Glutamatergic neuron (in vitro differentiated cells): ENCODE data around the gene POLR3GL. TPM values are rescaled to one million over a fixed set of nuclear protein-coding genes. Genes with fewer than 3 reads are reported as not detected.
A peak's percentile ranks its signal among the peaks of the same experiment; 100 is the strongest.

Source experiments
- DNase-seq: peaks from one replicate; pipeline ENCODE4 v3.0.0; 2022
- H3K27ac Mint-ChIP-seq: one replicate; pipeline ENCODE4 v1.8.0; 2020; ENCODE audit warnings: mild to moderate bottlenecking, mixed read lengths, inconsistent platforms; ENCODE audit not compliant: unreplicated experiment
- H3K27me3 Mint-ChIP-seq: one replicate; pipeline ENCODE4 v1.8.0; 2020; ENCODE audit warnings: mild to moderate bottlenecking, moderate library complexity, mixed read lengths, inconsistent platforms; ENCODE audit not compliant: unreplicated experiment
- H3K36me3 Mint-ChIP-seq: one replicate; pipeline ENCODE4 v1.8.0; 2020; ENCODE audit warnings: mild to moderate bottlenecking, mixed read lengths, inconsistent platforms; ENCODE audit not compliant: unreplicated experiment
- H3K4me1 Mint-ChIP-seq: one replicate; pipeline ENCODE4 v1.8.0; 2020; ENCODE audit warnings: mild to moderate bottlenecking, low read depth, mixed read lengths, inconsistent platforms; ENCODE audit not compliant: unreplicated experiment
- H3K4me3 Mint-ChIP-seq: one replicate; pipeline ENCODE4 v1.8.0; 2020; ENCODE audit warnings: mild to moderate bottlenecking, mixed read lengths, inconsistent platforms; ENCODE audit not compliant: unreplicated experiment
- H3K9me3 Mint-ChIP-seq: one replicate; pipeline ENCODE4 v1.8.0; 2020; ENCODE audit warnings: mild to moderate bottlenecking, moderate library complexity, mixed read lengths, inconsistent platforms; ENCODE audit not compliant: unreplicated experiment
- total RNA-seq: library from RNA; stranded (reverse); fragmentation: NEBNext Ultra II Directional; extraction: Animal tissue kit (Norgen Biotek cat#: 25700); gene quantifications from one replicate; pipeline ENCODE4 v1.2.1, GENCODE V29; 2021; ENCODE audit not compliant: unreplicated experiment
- TF ChIP-seq, protein P1 (sequence below): fragments of 200-600 bp; sonication (generic); IDR thresholded peaks from one replicate; pipeline ENCODE4 v1.5.0; 2021; ENCODE audit not compliant: partially characterized antibody, unreplicated experiment

POLR3GL gene
- total RNA-seq, 1 donor from 2014 or later: 13.2 TPM

DNA sequence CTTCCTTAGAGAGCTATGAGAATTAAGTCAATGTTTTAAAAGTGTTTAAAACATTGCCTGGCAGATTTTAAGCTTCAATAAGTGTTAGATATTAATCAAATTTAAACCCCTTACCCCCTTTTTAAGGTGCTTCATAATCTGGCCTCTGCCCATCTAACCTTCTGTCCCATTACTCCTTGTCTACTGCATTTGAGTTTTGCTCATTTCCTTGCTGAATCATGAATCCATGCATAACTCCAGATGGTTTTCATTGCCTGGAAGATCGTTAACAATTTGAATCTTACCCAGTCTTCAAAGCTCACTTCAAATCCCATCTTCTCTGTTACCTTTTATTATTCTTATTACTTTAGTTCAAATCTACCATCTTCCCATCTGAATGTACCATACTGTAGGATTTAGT lies 52.4 kb downstream of the POLR3GL start:
- H3K27me3 Mint-ChIP-seq: peaks cover 9% of the 10 kb centered on the region
- H3K36me3 Mint-ChIP-seq: peaks cover 12% of the 10 kb centered on the region
- no peaks in the 10 kb centered on the region for H3K4me1 Mint-ChIP-seq
- TF ChIP-seq, protein P1, sequence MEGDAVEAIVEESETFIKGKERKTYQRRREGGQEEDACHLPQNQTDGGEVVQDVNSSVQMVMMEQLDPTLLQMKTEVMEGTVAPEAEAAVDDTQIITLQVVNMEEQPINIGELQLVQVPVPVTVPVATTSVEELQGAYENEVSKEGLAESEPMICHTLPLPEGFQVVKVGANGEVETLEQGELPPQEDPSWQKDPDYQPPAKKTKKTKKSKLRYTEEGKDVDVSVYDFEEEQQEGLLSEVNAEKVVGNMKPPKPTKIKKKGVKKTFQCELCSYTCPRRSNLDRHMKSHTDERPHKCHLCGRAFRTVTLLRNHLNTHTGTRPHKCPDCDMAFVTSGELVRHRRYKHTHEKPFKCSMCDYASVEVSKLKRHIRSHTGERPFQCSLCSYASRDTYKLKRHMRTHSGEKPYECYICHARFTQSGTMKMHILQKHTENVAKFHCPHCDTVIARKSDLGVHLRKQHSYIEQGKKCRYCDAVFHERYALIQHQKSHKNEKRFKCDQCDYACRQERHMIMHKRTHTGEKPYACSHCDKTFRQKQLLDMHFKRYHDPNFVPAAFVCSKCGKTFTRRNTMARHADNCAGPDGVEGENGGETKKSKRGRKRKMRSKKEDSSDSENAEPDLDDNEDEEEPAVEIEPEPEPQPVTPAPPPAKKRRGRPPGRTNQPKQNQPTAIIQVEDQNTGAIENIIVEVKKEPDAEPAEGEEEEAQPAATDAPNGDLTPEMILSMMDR: no peak
- no peak overlapping the region for H3K27ac Mint-ChIP-seq
- DNase-seq: no peak
- H3K9me3 Mint-ChIP-seq: no peaks in the 10 kb centered on the region
- no peak overlapping the region for H3K4me3 Mint-ChIP-seq

DNA sequence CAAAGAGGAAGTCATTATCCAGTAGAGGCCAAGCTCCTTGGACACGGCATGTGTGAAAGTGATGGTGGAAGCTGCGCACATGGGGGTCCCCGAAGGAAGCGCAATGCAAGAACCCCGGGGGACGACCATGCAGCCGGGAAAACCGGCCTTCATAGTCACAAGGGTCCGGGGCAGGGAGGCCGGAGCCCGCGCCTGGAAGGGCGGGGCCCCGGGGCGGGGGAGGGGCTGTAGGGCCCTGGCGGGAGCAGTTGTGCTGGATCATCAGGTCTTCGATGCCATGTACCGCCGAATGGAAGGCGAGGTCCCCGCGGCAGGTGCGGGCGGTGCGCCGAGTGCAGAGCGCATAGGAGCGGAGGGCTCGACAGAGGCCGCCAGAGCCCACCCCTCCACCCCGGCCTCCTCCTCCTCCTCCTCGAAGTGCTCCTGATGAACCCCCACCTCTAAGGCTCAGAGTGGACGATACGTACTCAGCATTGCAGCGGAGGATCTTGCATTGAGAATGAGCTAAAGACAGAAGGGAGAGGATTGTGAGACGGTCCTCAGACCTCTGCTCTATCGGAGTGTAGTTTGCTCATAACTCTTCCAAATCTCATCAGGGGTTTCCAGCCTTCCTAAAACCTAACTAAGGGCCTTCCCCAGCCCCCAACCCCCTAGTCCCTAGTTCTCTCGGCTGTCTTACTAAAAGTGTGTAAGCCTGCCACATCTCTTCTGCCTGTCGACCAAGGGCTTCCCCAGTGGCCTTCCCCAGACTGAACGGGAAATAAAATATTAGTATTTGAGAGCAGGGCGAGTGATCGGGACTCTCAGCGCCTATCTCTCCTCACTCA lies 55.0 kb downstream of the POLR3GL start:
- H3K4me1 Mint-ChIP-seq: no peaks in the 10 kb centered on the region
- peak; percentile 28 for DNase-seq
- H3K36me3 Mint-ChIP-seq: peaks cover 12% of the 10 kb centered on the region
- peaks cover 9% of the 10 kb centered on the region for H3K27me3 Mint-ChIP-seq
- H3K4me3 Mint-ChIP-seq: peak overlapping the region; percentile 58
- no peak overlapping the region for H3K27ac Mint-ChIP-seq
- TF ChIP-seq, protein P1: no peak
- no peaks in the 10 kb centered on the region for H3K9me3 Mint-ChIP-seq

DNA sequence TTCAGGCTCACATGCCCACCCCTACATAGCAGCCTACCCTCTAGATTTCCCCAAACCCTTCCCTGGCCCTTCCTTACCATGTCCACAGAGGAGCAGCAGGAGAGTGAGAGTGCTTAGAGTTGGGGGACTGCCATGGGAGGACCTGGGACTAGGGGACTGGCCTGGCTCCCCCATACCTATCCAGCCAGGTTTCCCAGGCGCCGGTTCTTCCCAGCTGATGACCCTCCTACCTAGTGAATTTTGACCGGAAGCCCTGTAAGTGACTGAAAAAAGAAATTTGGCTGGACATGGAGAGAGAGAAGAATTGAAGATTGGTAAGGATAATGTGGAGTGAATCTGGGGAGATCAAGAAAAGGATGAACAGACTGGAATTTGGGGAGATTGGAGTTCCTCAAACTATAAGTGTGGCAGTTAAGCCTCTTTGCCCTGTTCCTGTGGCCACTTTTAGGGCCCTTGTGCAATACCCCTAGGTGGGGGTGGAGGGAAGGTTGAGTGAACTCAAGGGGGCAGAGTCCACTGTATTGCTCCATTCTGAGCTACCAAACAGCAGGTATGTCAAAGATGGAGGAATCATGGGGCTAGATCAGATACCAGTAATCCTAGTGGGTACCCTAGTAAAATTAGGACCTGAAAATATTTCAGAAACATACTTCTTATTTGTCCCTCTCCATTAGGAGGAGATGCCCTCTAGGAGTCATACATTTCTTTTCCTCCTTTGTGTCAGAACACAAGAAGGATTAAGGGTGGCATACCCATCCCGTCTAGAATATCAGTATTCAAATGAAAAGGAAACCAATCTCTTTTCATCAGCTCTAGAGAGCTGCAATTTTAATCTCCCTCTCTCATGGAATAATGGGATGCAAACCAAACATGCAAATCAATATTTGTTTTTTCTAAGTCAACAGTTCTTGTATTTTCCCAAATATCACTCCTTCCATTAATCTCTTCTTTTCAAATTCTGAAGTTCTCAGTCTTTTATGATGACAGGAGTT lies 55.9 kb downstream of the POLR3GL start:
- Mint-ChIP-seq H3K4me3 (no peak overlapping the region), H3K9me3 (no peaks in the 10 kb centered on the region), H3K4me1 (no peaks in the 10 kb centered on the region), H3K27me3 (peaks cover 9% of the 10 kb centered on the region), H3K36me3 (peaks cover 12% of the 10 kb centered on the region), H3K27ac (no peak overlapping the region)
- DNase-seq: no peak
- TF ChIP-seq, protein P1: no peak

DNA sequence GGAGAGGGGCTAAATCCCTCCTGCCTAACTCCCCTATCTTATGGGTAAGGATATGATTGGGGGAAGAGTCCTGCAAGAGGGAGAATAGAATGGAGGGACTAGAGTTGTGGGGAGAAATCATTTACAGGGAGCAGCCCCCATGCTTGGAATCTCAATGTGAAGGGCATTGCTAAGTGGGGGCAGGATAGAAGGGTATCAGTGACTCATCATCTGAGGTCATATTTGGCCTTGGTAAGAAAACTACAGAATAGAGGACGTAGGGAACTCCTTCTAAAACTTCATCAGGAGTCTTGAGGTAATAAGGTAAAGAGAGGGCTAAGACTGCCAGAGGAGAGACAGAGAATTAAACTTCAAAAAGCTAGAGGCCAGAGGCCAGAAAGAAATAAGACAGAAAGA lies 56.6 kb downstream of the POLR3GL start:
- Mint-ChIP-seq H3K9me3 (no peaks in the 10 kb centered on the region), H3K36me3 (peaks cover 12% of the 10 kb centered on the region), H3K27ac (no peak overlapping the region), H3K4me1 (no peaks in the 10 kb centered on the region), H3K27me3 (peaks cover 7% of the 10 kb centered on the region), H3K4me3 (no peak overlapping the region)
- DNase-seq: no peak
- TF ChIP-seq, protein P1: no peak
